ENCODE data around the gene AMDHD2.

AMDHD2 gene

GRCh38 chr16:2481676-2482075 is 38.5 kb upstream of the AMDHD2 start:
- no peak for TF ChIP-seq RAD21 (IDR thresholded peaks at IDR 0.05; ENCODE audit: low read depth)
- no peak for TF ChIP-seq EP300 (IDR thresholded peaks at IDR 0.05; ENCODE audit: borderline replicate concordance)
- TF ChIP-seq TAF1 (IDR thresholded peaks at IDR 0.05; ENCODE audit: low read depth): no peak
- TF ChIP-seq FOXM1 (IDR thresholded peaks at IDR 0.05; ENCODE audit: borderline replicate concordance, low read depth): no peak

DNA sequence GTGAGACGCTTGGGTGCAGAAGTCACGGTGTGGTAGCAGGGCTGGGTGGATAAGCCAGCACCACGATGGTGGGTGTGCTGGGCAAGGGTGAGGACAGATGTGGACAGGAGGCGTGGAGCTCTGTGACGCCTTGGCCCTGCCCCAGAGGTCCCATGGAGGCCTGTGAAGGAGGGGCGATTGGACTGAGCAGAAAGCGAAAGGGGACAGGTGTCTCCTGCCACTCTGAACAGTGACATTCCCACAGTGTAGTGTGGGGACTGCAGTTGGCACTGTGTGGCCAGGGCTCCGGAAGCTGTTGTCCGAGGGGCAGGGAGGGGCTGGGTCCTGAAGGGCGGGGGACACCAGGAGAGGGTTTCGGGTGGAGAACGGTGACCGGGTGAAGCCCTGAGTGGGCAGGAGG is 37.9 kb upstream of the AMDHD2 start:
- TF ChIP-seq TAF1 (IDR thresholded peaks at IDR 0.05; ENCODE audit: low read depth) (no peak), CEBPB (IDR thresholded peaks at IDR 0.05) (no peak), MAX (IDR thresholded peaks at IDR 0.05) (no peak), ZBTB7A (IDR thresholded peaks at IDR 0.05; ENCODE audit: low read depth) (no peak), FOXM1 (IDR thresholded peaks at IDR 0.05; ENCODE audit: borderline replicate concordance, low read depth) (no peak), EGR1 (IDR thresholded peaks at IDR 0.05) (no peak), RAD21 (IDR thresholded peaks at IDR 0.05; ENCODE audit: low read depth) (no peak), TEAD4 (IDR thresholded peaks at IDR 0.05) (no peak), NFIC (IDR thresholded peaks at IDR 0.05) (no peak), YY1 (IDR thresholded peaks at IDR 0.05; ENCODE audit: low read depth) (no peak), EP300 (IDR thresholded peaks at IDR 0.05; ENCODE audit: borderline replicate concordance) (no peak), CREB1 (IDR thresholded peaks at IDR 0.05; ENCODE audit: low read depth) (no peak), TCF12 (IDR thresholded peaks at IDR 0.05; ENCODE audit: low read depth) (no peak)
- TF ChIP-seq, protein P1, sequence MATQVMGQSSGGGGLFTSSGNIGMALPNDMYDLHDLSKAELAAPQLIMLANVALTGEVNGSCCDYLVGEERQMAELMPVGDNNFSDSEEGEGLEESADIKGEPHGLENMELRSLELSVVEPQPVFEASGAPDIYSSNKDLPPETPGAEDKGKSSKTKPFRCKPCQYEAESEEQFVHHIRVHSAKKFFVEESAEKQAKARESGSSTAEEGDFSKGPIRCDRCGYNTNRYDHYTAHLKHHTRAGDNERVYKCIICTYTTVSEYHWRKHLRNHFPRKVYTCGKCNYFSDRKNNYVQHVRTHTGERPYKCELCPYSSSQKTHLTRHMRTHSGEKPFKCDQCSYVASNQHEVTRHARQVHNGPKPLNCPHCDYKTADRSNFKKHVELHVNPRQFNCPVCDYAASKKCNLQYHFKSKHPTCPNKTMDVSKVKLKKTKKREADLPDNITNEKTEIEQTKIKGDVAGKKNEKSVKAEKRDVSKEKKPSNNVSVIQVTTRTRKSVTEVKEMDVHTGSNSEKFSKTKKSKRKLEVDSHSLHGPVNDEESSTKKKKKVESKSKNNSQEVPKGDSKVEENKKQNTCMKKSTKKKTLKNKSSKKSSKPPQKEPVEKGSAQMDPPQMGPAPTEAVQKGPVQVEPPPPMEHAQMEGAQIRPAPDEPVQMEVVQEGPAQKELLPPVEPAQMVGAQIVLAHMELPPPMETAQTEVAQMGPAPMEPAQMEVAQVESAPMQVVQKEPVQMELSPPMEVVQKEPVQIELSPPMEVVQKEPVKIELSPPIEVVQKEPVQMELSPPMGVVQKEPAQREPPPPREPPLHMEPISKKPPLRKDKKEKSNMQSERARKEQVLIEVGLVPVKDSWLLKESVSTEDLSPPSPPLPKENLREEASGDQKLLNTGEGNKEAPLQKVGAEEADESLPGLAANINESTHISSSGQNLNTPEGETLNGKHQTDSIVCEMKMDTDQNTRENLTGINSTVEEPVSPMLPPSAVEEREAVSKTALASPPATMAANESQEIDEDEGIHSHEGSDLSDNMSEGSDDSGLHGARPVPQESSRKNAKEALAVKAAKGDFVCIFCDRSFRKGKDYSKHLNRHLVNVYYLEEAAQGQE (IDR thresholded peaks at IDR 0.05; ENCODE audit: low read depth): no peak
- TF ChIP-seq, protein P2, sequence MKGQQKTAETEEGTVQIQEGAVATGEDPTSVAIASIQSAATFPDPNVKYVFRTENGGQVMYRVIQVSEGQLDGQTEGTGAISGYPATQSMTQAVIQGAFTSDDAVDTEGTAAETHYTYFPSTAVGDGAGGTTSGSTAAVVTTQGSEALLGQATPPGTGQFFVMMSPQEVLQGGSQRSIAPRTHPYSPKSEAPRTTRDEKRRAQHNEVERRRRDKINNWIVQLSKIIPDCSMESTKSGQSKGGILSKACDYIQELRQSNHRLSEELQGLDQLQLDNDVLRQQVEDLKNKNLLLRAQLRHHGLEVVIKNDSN (IDR thresholded peaks at IDR 0.05): no peak

DNA sequence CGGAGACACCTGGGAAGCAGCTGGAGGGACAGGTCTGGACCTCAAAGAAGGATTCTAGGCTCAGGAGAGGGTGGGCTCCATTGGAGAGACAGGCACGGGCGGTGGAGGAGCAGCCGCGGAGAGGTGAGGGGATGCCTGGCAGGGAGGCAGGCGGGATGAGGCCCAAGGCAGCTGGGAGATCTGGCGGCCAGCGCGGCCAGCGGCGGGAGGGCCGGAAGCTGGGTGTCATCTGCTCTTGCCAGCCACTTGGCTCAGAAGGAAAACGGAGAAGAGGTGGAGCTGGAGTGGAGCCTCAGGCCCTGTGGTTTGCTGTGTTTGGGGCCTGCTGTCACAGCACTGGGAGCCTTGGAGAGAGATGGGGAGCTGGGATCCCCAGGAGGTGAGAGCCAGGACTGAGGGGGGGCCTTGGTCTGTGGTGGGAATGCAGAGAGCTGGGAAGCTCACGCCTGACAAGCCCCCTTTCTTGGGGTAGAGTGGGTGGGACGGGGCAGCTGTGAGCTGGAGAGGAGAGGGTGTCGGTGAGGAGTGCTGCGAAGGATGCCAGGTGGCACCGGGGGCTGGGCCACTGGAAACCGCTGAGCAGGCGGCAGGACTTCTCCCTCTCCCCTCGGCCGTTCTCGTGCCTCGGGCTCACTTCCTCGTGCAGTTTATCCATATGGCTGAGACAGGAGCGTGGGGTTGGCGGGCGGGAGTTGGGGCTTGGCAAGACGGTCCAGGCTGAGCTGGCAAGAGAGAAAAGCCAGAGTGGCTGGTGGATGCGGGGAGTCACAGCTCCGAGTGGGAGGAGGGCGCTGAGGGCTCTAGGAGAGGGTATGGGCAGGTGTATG is 37.2 kb upstream of the AMDHD2 start:
- no peak for TF ChIP-seq MAX (IDR thresholded peaks at IDR 0.05)
- TF ChIP-seq FOXM1 (IDR thresholded peaks at IDR 0.05; ENCODE audit: borderline replicate concordance, low read depth): no peak
- TF ChIP-seq EGR1 (IDR thresholded peaks at IDR 0.05): no peak
- no peak for TF ChIP-seq RAD21 (IDR thresholded peaks at IDR 0.05; ENCODE audit: low read depth)
- no peak for TF ChIP-seq TAF1 (IDR thresholded peaks at IDR 0.05; ENCODE audit: low read depth)
- TF ChIP-seq, protein P2 (IDR thresholded peaks at IDR 0.05): no peak
- no peak for TF ChIP-seq CREB1 (IDR thresholded peaks at IDR 0.05; ENCODE audit: low read depth)

DNA sequence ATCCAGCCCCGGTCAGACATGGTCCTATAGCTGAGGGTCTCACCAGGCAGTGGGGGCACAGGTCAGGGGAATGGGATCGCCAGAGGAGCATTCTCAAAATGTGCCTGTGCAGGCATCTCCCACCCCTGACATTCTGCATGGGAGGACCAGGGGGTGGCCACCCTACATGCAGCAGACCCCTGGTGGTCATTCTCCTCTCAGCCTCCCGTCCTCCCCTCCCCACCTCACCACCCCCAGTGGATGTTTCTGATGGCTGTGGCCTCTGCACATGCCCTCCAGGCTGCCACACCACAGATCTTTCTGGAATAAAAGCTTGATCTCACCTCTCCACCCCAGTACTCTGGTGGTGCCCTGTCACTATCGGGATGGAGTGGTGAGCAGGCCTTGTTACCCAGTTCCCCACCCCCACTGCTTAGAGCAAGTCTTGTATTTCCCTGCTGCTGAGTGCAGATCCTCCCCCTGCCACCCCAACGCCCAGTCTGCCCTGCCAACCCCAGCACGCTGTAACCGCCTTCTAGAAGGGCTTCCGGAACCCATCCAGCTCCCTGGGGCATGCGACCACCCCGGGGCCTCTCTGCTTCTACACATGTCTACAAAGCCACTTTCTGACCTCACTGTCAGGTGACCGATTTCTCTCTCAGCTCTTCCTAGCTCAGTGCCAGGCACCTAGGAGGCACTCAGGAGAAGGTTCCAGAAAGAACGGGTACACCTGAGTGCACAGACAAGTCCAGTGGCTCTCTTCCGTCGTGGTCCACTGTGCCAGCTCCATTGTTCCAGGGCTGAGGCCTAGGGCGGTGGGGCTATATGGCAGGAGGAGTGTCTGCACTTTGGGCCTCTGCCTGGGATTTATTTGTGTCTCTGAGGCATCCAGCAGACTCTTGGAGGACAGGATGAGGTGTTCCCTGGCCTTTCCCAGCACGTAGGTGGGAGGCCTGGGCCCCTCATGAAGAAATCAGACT is 36.0 kb upstream of the AMDHD2 start:
- TF ChIP-seq TAF1 (IDR thresholded peaks at IDR 0.05; ENCODE audit: low read depth) (no peak), FOXM1 (IDR thresholded peaks at IDR 0.05; ENCODE audit: borderline replicate concordance, low read depth) (no peak), EGR1 (IDR thresholded peaks at IDR 0.05) (no peak), CEBPB (IDR thresholded peaks at IDR 0.05) (no peak), YY1 (IDR thresholded peaks at IDR 0.05; ENCODE audit: low read depth) (no peak), MAX (IDR thresholded peaks at IDR 0.05) (no peak), RAD21 (IDR thresholded peaks at IDR 0.05; ENCODE audit: low read depth) (no peak), CREB1 (IDR thresholded peaks at IDR 0.05; ENCODE audit: low read depth) (no peak), TEAD4 (IDR thresholded peaks at IDR 0.05) (no peak), ZBTB7A (IDR thresholded peaks at IDR 0.05; ENCODE audit: low read depth) (no peak), TCF12 (IDR thresholded peaks at IDR 0.05; ENCODE audit: low read depth) (no peak), EP300 (IDR thresholded peaks at IDR 0.05; ENCODE audit: borderline replicate concordance) (no peak), NFIC (IDR thresholded peaks at IDR 0.05) (no peak)
- TF ChIP-seq, protein P2 (IDR thresholded peaks at IDR 0.05): no peak
- TF ChIP-seq, protein P1 (IDR thresholded peaks at IDR 0.05; ENCODE audit: low read depth): no peak
